GM23248 (cell line): ENCODE results near the gene PGBD5.

Experiments
- EZH2 ChIP-seq: fragments of 200-600 bp; sonication (generic); IDR thresholded peaks from 2 replicates; pipeline ENCODE4 v1.6.1; 2018; ENCODE audit warnings: antibody characterized with exemption, mild to moderate bottlenecking; ENCODE audit not compliant: insufficient read depth, poor library complexity, severe bottlenecking
- EZH2phosphoT487 ChIP-seq: fragments of 200-600 bp; sonication (generic); IDR thresholded peaks from 2 replicates; pipeline ENCODE4 v1.6.1; 2018; ENCODE audit warnings: antibody characterized with exemption, moderate library complexity, mild to moderate bottlenecking, low read depth; ENCODE audit not compliant: insufficient read depth

GRCh38 chr1:230377324-230377723 is 48.8 kb downstream of the PGBD5 start:
- TF ChIP-seq EZH2 (no peak), EZH2phosphoT487 (no peak)
